ENCODE results near the gene ITLN1. TPM values are rescaled to one million over a fixed set of nuclear protein-coding genes. Genes with fewer than 3 reads are reported as not detected.
"Not testable (repeated sequence)": the region's sequence is repeated elsewhere in the genome, so short reads cannot be mapped to it uniquely, and the experiment has no call there.

Gene ITLN1
- polyA plus RNA-seq, 1 donor = not detected

- no peak for DNase-seq (ENCODE audit: low read depth)
These were observed 1.1 kb downstream of the ITLN1 start for GRCh38 chr1:160883581-160884513.

DNA sequence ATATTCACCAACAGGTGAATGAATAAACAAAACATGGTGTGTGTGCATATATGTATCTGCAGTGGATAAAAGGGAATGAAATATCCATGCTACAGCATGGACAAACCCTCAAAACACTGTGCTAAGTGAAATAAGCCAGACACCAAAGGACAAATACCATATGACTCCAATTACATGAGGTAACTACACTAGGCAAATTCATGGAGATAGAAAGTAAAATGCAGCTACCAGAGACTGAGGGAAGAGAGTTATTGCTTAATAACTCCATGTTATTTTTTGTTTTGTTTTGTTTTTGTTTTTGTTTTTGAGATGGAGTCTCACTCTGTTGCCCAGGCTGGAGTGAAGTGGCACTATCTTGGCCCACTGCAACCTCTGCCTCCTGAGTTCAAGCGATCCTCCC lies 2.4 kb downstream of the ITLN1 start:
- no peak for DNase-seq (ENCODE audit: low read depth)

GRCh38 chr1:160881264-160881663 lies 3.7 kb downstream of the ITLN1 start:
- DNase-seq (ENCODE audit: low read depth) = not testable (repeated sequence)

DNA sequence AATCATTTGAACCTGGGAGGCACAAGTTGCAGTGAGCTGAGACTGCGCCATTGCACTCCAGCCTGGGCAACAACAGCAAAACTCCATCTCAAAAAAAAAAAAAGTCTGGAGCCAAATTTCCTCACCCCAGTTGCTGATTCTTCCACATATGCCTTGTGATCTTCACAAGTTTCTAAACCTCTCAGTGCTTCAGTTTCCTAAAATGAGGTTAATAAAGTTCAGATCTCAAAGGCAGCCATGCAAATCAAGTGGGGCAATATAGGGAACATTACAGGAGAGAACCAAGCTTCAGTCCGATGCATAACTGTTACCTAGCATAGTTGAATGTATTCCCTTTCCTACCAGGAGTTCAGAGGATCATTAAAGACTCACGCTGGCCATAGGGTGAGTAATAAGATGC lies 4.8 kb downstream of the ITLN1 start:
- no peak for DNase-seq (ENCODE audit: low read depth)

DNA sequence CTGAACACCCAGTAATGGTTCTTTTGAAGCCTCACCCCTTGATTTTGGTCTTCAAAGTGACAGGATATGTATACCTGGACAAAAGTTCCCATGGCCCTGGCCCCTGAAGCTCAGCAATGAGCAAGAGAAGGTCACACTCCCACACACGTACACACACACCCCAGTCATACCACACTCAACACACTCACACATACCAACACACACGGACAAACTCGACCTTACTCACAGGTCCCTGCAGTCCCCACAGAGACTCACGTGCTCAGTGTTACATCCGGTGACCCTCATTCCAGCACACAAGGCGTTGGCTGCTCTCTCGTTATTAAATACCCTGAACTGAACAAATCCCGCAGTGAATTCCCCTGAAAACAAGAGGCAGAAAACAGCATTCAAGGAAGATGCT lies 5.9 kb downstream of the ITLN1 start:
- DNase-seq (ENCODE audit: low read depth) = no peak

- DNase-seq (ENCODE audit: low read depth) = no peak
These were observed 7.8 kb downstream of the ITLN1 start for GRCh38 chr1:160877221-160877620.

GRCh38 chr1:160876311-160876710 lies 8.7 kb downstream of the ITLN1 start:
- no peak for DNase-seq (ENCODE audit: low read depth)

- not testable (repeated sequence) for DNase-seq (ENCODE audit: low read depth)
These were observed 9.4 kb downstream of the ITLN1 start for GRCh38 chr1:160875591-160875990.

DNA sequence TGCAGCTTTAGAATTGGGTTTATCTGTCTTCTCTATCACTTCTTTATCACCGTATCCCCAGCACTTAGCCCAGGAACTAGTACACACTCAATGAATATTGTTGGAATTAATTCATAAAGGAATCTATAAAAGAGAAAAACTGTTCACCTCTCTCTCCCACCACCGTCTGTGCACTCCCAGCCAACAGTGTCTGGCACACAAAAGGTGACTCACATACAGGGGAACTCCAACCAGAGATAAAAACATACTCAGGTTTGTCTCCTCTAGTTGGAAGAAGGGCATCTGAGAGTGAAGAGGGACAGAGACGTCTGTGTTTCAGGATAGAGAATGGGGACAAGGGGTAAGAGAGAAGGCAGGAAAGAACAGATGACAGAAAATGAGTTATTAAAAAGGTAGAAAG lies 10.0 kb downstream of the ITLN1 start:
- no peak for DNase-seq (ENCODE audit: low read depth)

DNA sequence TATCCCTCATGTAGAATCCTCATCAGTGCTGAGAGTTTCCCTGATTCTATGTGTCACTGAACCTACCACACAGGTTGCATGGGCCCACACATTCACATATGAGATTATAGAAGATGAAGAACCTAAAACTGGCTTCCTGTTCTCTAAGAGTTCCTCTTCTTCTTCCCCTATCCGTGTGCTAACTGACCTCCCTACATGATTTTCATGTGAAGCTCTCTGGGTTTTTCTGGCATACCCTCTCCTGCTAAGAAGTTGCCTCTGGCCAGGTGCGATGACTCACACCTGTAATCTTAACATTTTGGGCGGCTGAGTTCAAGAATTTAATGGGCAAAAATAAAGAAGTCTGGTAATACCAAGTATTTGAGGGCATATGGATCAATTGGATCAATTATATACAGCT lies 16.8 kb downstream of the ITLN1 start:
- no peak for DNase-seq (ENCODE audit: low read depth)

- DNase-seq (ENCODE audit: low read depth) = not testable (repeated sequence)
These were observed 17.3 kb downstream of the ITLN1 start for GRCh38 chr1:160867651-160868050.

DNA sequence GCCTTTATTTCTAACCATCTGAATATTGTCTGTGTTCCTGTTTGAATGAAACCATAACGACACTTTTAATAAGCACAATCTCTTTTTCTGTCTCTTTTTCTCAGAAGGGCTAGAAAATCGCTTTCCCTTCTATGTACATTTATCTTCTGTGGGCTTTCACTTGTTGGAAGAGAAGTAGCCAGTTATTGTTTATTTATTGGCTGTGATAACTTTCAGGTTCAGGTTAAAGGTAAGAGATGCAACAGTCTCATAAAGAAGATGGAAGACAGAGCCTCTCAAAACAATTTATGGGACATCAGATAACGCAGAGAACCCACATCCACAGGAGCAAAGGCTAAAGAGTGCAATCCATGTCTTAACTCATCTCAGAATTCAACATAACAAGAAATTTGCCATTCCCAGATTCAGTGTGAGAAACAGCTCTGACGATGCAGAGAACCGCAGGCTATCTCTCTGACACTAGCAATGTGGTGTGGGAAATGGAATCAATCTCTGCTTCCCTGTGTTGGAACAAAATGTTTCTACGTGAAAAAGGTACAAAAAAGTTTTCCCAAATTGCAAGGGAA lies 18.2 kb downstream of the ITLN1 start:
- DNase-seq (ENCODE audit: low read depth) = no peak

DNA sequence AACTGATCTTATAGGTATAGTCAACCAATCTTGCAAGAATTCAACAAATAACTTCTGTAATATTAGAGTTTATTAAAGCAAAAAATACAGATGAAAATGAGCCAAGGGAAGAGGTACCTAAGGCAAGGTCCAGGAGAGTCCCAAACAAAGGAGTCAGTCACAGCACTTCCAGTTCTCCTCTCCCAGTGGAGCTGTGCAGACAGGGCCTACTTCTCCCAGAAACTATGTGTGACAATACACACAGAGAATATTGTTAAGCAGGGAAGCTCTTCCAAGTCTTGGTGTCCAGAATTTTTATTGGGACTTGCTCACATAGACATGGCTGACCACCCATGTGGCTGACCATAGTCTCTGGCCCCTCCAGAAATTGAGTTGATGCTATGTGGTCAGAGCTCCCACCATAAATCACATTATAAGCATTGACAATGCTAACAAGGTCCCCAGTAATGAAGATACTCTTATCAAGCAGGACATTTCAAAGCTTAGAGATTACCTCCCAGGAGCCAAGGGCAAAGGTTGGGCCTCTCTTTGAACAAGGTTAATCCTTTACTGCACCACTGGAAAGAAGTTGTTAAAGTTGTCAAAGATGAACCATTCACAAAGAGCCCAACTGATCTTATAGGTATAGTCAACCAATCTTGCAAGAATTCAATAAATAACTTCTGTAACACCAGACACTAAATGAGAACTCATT lies 18.8 kb downstream of the ITLN1 start:
- no peak for DNase-seq (ENCODE audit: low read depth)

DNA sequence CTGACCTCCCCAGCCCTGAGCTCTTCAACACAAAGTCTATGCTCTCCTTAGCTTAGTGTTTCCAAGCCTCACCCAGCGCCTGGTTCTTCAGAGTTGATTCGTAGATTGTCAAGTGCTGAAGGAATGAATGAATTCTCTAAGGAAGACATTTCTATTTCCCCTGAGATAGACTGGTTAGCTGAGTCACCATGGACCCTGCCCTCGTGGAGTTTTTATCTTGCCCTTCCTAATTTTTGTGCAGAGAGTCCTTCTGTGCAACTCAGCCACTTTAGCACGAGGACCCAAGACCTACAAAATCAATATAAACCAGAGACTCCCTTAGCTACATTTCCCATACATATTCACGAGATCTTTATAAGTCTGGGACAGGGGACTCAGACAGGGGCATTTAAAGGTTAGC lies 19.6 kb downstream of the ITLN1 start:
- no peak for DNase-seq (ENCODE audit: low read depth)

- DNase-seq (ENCODE audit: low read depth) = no peak
These were observed 20.8 kb downstream of the ITLN1 start for GRCh38 chr1:160864173-160864572.

GRCh38 chr1:160863774-160864131 lies 21.2 kb downstream of the ITLN1 start:
- no peak for DNase-seq (ENCODE audit: low read depth)

- DNase-seq (ENCODE audit: low read depth) = no peak
These were observed 21.8 kb downstream of the ITLN1 start for GRCh38 chr1:160863061-160863773.

GRCh38 chr1:160862203-160863060 lies 22.5 kb downstream of the ITLN1 start, which contains the start of gene CD244:
CD244 (minus strand) TSS chr1:160862887; CDS start chr1:160862677, 210 bp downstream.
- DNase-seq (ENCODE audit: low read depth) = no peak

DNA sequence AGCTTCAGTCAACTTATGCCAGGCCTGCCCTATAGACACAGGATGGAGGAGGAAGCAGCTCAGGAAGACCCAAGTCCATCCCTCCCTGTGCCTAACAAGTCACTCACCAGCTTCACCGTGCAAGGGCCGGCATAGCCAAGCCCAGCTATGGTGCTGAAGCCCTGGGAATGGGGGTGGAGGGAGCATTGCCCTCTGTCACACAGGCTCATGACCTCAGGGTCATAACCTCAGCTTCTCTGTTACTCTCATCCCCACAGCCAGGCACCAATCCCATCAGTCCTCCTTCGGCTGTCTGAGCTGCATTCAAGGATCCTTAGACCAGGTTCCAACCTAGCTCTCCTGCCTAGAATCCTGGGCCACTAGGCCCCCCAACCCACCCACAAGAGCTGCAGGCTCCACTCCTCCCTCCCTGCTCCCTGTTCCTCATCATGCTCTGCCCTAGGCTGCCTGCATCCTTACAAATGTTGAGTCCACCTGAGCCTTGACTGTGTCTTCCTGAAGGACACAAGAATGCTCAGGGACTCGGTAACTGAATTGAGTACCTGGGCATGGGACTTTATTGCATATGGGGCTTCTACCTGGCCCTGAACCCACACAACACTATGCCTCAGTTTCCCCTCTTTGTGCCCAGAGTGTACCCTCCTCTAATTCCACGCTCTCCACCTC lies 24.0 kb downstream of the ITLN1 start:
- no peak for DNase-seq (ENCODE audit: low read depth)

DNA sequence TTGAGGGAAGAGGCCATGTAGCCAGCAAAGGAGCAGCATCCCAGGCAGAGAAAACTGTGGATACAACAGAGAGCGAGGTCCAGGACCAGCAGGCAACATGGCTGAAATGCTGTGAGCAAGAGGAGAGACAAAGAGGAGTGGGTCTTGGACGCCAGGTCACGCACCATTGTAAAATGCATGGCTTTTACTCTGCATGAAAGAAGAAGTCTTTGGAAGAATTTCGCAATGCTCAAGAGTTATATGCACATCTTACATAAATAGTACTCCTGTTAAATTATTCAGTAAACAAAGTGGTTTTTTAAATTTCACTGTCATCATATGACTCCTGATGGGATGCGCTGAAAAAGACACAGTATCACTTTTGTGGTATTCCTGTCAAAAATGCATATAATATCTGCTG lies 25.8 kb downstream of the ITLN1 start:
- no peak for DNase-seq (ENCODE audit: low read depth)
